ENCODE results near the gene RAD9A. TPM values are rescaled to one million over a fixed set of nuclear protein-coding genes. Genes with fewer than 3 reads are reported as not detected.
"Not testable (repeated sequence)": the region's sequence is repeated elsewhere in the genome, so short reads cannot be mapped to it uniquely, and the experiment has no call there.

RAD9A gene
- total RNA-seq, 1 experiment from 2014 or later, result 9.0 TPM

GRCh38 chr11:67395555-67396258, 3.9 kb downstream of the RAD9A start:
- DNase-seq (ENCODE audit: low read depth), result no peak

DNA sequence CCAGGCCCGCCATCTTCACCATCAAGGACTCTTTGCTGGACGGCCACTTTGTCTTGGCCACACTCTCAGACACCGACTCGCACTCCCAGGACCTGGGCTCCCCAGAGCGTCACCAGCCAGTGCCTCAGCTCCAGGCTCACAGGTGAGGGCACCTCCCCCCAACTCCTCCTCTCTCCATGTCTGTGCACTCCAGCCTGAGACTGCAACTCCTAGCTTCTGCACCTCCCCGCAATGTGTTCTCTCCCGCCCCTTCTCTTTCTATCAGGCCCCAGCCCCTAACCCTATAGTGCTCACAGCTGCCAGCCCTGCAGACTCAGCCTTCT, 4.4 kb downstream of the RAD9A start:
- no peak for DNase-seq (ENCODE audit: low read depth)

DNA sequence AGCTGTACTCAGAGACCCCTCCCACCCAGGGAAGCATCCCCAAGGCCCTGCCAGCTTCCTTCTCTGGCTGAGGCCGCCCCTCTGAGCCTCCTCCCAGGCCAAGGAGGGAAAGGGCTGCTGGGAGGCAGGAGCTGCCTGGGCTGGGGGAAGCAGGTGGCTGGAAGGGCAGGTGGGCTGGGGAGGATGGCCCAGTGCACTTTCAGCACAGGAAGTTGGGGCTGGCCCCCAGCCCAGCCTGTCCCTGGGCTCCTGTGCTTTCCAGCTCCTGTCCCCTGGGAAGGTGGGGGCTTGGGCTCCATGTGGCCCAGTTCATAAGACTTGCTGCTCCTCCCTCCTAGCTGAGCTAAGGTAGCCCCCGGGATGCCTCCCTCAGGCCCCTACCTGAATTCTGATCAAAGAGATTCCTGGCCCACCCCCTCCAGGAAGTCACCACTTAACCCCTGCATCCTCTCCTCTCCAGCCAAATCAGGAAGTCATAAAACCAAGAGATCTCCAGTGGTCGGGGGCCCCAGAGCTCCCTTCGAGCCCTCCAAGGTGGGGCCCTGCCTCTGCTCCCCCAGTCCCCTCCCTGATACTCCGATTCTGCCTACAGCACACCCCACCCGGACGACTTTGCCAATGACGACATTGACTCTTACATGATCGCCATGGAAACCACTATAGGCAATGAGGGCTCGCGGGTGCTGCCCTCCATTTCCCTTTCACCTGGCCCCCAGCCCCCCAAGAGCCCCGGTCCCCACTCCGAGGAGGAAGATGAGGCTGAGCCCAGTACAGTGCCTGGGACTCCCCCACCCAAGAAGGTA, 5.0 kb downstream of the RAD9A start:
- no peak for DNase-seq (ENCODE audit: low read depth)

DNA sequence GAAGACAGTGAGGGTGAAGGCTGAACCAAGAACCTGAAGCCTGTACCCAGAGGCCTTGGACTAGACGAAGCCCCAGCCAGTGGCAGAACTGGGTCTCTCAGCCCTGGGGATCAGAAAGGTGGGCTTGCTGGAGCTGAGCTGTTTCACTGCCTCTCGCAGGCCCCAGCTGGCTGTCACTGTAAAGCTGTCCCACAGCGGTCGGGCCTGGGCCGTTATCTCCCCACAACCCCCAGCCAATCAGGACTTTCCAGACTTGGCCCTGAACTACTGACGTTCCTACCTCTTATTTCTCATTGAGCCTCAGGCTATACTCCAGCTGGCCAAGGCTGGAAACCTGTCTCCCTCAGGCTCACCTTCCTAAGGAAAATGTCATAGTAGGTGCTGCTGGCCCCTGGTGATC, 5.8 kb downstream of the RAD9A start:
- DNase-seq (ENCODE audit: low read depth), result no peak

- no peak for DNase-seq (ENCODE audit: low read depth)
These were observed 6.3 kb downstream of the RAD9A start for GRCh38 chr11:67397986-67398660.

DNA sequence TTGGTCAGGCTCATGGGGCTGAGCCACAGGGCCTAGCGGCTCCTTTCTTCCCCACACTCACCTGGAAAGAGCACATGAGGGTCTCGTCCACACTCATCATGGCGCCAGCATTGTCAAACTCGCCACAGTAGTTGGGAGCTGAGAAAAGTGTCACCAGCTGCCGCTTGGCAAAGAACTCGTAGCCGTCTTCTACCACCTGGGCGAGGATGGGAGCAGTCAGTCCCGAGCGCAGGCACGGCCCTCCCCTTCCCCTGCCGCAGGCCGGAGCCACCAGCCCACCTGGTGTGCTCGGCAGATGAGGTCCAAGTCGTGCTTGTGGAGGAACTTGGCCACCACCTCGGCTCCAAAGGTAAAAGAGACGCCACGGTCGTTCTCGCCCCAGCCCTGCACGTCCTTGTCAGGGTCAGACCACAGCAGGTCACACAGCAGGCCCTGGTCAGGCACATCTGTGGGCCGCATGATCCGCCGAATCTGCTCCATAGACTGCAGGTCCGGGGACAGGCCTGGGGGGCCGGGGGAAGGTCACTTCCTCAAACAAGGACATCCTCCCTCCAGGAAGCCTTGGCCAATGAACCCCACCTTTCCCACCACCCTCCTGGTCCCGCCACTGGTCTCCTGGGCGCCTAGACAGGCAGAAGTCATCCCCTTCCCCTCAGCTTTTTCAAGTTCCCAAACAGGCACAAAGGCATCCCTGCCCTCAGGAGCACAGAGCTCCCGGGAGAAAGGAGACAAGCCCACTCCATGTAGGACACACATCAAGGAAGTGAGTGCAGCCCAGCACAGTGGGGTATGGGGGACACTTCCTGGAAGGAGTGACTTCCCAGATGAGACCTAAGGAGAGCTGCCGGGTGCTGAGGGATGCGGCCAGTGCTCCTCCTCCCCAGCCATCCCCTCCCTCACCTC, 7.1 kb downstream of the RAD9A start:
- no peak for DNase-seq (ENCODE audit: low read depth)

DNA sequence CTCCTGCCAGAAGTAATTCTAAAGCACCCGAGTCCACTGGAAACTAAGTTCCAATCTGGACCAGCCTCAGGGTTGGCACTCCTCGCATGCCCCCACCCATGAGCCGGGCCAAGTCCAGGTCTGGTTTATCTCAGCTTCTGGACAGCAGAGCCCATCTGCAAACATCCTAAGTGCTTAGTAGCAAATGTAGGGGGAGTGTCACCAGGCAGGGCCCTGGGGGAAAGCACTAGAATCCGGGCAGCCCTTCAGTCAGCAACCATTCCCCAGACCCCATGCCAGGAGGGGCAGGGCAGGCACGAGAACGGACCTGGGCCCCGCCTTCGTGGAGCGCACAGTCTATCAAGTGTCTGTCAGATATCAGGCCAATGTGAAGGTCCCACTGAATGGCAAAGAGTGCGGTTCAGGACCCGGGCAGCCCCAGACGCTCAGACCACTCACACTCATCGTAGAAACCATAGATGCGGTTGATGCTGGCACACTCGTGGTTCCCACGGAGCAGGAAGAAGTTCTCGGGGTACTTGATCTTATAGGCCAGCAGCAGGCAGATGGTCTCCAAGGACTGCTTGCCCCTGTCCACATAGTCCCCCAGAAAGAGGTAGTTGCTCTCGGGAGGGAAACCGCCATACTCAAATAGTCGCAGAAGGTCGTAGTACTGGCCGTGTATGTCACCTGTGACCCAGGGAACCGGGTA, 8.6 kb downstream of the RAD9A start:
- no peak for DNase-seq (ENCODE audit: low read depth)

DNA sequence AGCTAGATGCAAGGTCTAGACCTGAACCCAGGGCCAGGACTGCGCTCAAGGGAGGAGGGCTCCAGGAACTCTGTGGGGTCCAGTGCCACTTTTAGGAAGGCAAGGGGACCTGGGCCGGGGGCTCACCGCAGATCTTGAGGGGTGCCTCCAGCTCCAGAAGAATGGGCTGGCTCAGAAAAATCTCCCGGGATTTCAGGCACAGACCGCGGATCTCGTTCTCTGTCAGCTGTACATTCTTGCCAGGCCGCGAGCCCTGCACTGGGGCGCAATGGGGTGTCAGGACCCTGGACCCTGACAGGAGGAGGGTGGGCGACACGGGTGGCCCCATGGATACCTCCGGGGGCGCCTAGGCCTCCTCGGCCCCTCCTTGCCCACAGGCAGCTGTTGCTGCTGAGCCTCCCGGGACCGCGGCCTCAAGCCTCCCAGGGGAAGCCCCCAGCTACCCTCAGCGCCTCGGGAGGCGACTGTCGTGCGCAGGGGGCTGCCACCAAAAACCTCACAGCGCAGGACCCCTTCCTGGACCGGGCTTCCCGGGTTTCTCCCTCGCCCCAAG, 9.2 kb downstream of the RAD9A start:
- no peak for DNase-seq (ENCODE audit: low read depth)

DNA sequence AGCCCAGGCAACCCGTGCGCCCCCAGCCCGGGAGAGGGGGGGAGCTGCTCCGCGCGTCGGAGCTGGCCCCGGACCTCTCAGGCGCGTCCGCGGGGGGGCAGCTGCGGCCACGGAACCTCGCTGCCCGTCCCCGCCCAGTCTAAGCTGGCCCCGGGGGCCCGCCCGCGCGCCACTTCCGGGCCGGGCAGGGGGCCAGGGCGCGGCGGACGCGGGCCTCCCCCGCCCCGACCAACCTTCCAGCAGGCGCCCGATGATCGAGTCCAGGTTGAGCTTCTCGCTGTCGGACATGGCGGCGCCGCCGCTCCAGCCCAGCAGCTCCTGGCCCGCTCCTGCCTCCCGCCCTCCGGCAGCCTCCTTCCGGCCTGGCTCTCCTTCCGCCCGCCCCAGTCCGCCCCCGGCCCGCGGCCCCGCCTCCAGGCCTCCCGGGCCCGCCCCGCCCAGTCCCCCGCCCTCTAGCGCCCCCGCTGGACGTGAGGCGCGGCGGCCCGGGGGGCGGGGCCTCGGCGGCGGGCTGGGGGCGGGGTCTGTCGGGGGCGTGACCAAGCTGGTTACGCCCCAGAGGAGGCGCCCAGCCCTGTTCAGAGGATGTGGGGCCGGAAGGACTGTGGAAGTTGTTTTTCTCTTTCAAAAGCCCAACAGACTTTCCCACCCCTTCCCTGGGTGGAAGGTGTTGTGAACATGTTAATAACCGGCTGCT, 9.9 kb downstream of the RAD9A start, which contains the start of gene PPP1CA:
PPP1CA (minus strand) TSS at position 364 of the 697 bp plus-strand sequence; CDS start at position 288, 76 bp downstream.
- DNase-seq (ENCODE audit: low read depth), result peak; percentile 94

DNA sequence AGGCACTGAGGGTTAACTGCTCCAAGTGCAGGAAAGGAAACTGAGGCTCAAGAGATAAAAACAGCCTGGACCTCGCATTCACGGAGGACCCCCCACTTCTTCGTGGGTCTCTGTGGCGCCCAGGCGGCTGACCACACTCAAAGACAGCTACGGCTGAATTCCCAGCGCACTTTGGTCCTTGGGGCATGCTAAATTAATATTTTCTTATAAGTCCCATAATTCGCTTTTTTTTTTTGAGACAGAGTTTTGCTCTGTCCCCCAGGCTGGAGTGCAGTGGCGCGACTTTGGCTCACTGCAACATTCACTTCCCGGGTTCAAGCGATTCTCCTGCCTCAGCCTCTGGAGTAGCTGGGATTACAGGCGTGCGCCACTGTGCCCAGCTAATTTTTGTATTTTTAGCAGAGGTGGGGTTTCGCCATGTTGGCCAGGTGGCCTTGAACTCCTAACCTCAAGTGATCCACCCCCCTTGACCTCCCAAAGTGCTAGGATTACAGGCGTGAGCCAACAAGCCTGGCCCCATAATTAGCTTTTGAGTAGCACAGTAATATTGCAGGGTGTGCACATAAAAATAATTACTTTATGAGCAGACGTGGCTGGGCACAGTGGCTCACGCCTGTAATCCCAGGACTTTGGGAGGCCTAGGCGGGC, 10.5 kb downstream of the RAD9A start:
- DNase-seq (ENCODE audit: low read depth), result not testable (repeated sequence)

GRCh38 chr11:67403085-67403484, 11.3 kb downstream of the RAD9A start:
- DNase-seq (ENCODE audit: low read depth), result not testable (repeated sequence)

DNA sequence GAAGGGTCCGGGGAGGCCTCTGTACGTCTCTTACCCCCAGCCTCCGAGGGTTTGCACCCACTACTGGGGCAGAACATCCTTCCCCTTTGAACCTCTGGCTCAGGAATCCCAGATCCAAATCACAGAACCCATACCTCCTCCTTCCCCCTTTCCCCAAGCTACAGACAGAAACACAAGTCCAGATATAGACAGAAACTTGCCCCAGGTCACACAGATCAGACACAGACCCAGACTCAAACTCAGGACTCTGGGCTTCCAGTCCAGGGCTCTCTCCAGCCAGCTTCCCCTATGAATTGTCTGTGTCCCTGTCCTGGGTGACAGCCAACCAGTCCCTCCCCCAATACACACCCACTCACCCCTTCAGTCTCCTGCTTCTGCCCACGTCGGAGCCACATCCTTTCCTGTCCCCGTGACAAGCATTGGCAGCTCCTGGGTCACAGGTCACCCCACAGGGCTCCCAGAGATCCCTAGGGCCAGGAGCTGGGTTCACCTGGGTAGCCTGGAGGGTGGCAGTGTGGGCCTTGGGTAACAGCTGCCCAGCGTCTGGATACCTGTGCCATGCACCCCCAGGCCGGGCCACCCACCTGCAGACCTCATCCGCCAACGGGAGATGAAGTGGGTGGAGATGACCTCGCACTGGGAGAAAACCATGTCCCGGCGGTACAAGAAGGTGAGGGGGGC, 12.9 kb downstream of the RAD9A start:
- DNase-seq (ENCODE audit: low read depth), result no peak

- no peak for DNase-seq (ENCODE audit: low read depth)
These were observed 13.4 kb downstream of the RAD9A start for GRCh38 chr11:67405196-67405567.

DNA sequence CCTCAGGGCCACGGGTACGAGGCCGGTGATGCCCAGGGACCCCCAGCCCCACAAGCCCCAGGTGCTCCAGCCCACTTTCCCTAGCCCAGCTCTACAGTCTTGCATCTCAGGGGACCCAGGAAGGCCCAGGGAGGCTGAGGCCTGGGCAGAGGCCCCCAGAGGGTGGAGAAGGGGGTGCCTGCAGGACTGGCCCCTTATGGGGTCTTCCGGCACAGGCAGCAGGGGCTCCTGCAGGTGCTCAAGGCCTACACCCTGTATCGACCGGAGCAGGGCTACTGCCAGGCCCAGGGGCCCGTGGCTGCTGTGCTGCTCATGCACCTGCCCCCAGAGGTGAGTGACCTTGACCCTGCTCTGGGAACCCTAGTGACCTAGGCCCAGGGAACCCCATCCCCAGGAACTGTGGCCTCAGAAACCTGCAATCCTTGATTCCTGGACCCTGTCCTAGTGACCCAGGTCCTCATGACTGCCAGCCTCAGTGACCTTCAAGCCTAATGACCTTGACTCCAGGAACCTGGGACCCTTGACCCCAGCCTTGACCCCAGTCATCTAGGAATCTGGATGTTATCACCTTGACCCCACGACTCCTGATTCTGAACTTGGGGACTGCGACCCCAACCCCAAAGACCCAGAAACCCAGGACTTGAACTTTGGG, 14.0 kb downstream of the RAD9A start:
- no peak for DNase-seq (ENCODE audit: low read depth)

GRCh38 chr11:67406420-67406968, 14.7 kb downstream of the RAD9A start:
- DNase-seq (ENCODE audit: low read depth), result no peak

- no peak for DNase-seq (ENCODE audit: low read depth)
These were observed 15.3 kb downstream of the RAD9A start for GRCh38 chr11:67406969-67407687.

DNA sequence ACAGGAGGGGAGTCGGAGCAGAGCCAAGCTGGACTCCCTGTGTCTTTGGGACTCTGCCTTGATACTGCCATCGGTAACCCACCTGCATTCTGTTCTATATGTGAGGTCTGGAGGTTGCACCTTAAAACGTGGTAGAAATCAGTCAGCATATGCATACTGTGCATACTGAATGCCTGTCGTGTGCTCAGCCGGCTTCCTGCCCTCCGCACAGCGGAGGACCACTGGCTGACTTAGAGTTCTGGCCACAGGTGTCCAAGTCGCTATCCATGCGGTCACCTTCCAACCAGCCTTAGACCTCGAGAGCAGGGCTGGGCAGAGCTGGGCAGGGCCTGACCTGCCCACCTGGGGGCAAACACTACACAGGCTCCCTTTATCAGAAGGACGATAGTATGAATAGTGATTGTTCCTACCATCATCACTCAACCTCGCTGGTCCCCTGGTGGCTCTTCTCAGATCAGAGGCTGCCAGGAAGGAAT, 15.9 kb downstream of the RAD9A start:
- no peak for DNase-seq (ENCODE audit: low read depth)

Data from Daoy (cell line).